SKM-1 treated with dmso at 0.1 percent for 144 hours (cell line): ENCODE measurements around the gene UBAC1.

ENCODE experiments used
- DNase-seq: peaks from one replicate; lab custom pipeline; 2025; ENCODE audit not compliant: unreplicated experiment; lab: John Stamatoyannopoulos, UW

The UBAC1 gene

GRCh38 chr9:135886147-135886981, 74.8 kb downstream of the UBAC1 start:
- DNase-seq = no peak

GRCh38 chr9:135885100-135885853, 75.9 kb downstream of the UBAC1 start:
- no peak for DNase-seq

- no peak for DNase-seq
Measured at GRCh38 chr9:135884328-135885035, 76.7 kb downstream of the UBAC1 start.

- no peak for DNase-seq
Measured at GRCh38 chr9:135883410-135884089, 77.6 kb downstream of the UBAC1 start.
